DOHH2 (cell line): ENCODE measurements around the gene SLC11A1.

Source experiments
- EZH2phosphoT487 ChIP-seq: fragments of 200-600 bp; sonication (generic); IDR thresholded peaks from 2 replicates; pipeline ENCODE4 v1.6.1; 2017; ENCODE audit warnings: borderline replicate concordance, mild to moderate bottlenecking, antibody characterized with exemption, low read length, moderate library complexity, mixed read lengths
- TF ChIP-seq, protein P1 (sequence below): fragments of 200-600 bp; sonication (generic); IDR thresholded peaks from one replicate; pipeline ENCODE4 v1.5.1; 2014; ENCODE audit warnings: antibody characterized with exemption, mild to moderate bottlenecking, low read depth, low read length; ENCODE audit not compliant: poor library complexity, severe bottlenecking

DNA sequence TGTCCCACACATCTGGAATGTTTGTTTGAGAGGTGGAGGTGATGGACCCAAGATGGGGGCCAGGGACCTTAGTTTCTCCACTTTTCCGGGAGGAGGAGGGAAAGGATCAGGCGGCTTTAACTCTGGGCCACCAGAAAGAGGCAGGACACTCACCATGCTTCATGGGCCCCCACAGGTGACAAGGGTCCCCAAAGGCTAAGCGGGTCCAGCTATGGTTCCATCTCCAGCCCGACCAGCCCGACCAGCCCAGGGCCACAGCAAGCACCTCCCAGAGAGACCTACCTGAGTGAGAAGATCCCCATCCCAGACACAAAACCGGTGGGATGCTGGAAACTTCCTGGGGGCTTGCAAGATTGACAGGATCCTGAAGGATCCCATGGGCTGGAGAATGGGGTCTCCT, 712 bp downstream of the SLC11A1 start:
- TF ChIP-seq, protein P1, sequence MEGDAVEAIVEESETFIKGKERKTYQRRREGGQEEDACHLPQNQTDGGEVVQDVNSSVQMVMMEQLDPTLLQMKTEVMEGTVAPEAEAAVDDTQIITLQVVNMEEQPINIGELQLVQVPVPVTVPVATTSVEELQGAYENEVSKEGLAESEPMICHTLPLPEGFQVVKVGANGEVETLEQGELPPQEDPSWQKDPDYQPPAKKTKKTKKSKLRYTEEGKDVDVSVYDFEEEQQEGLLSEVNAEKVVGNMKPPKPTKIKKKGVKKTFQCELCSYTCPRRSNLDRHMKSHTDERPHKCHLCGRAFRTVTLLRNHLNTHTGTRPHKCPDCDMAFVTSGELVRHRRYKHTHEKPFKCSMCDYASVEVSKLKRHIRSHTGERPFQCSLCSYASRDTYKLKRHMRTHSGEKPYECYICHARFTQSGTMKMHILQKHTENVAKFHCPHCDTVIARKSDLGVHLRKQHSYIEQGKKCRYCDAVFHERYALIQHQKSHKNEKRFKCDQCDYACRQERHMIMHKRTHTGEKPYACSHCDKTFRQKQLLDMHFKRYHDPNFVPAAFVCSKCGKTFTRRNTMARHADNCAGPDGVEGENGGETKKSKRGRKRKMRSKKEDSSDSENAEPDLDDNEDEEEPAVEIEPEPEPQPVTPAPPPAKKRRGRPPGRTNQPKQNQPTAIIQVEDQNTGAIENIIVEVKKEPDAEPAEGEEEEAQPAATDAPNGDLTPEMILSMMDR, result no peak
- TF ChIP-seq EZH2phosphoT487, result no peak
